ENCODE measurements around the gene CCNK.

CCNK gene

GRCh38 chr14:99479906-99480869 lies 1.0 kb upstream of the CCNK start, which contains the start of gene SETD3:
Gene SETD3, minus strand, starts transcription at chr14:99480859. Its CDS starts 15,054 bp downstream, at chr14:99465805.
- H3K4me3 ChIP-seq (ENCODE audit: low read length) = peak within 1 kb of the TSS; percentile 99
- peak; percentile 6 for TF ChIP-seq CTCF (IDR thresholded peaks at IDR 0.05; ENCODE audit: insufficient read depth, low read depth, low read length, missing control alignments)
- peak; percentile 66 for DNase-seq (ENCODE audit: low read depth)

GRCh38 chr14:99481745-99482099 lies 513 bp downstream of the CCNK start:
- TF ChIP-seq CTCF (IDR thresholded peaks at IDR 0.05; ENCODE audit: insufficient read depth, low read depth, low read length, missing control alignments) = no peak

GRCh38 chr14:99484106-99484505 lies 2.9 kb downstream of the CCNK start:
- no peak for TF ChIP-seq CTCF (IDR thresholded peaks at IDR 0.05; ENCODE audit: insufficient read depth, low read depth, low read length, missing control alignments)
- H3K4me3 ChIP-seq (ENCODE audit: low read length) = no peak overlapping the region

More at GRCh38 chr14:99481745-99482099, 513 bp downstream of the CCNK start:
- peak overlapping the region; percentile 99 for H3K4me3 ChIP-seq (ENCODE audit: low read length)
- peak; percentile 61 for DNase-seq (ENCODE audit: low read depth)

GRCh38 chr14:99497341-99497740 lies 16.1 kb downstream of the CCNK start:
- no peak for DNase-seq (ENCODE audit: low read depth)
- H3K4me3 ChIP-seq (ENCODE audit: low read length) = no peak overlapping the region
- TF ChIP-seq CTCF (IDR thresholded peaks at IDR 0.05; ENCODE audit: insufficient read depth, low read depth, low read length, missing control alignments) = no peak

More at GRCh38 chr14:99484106-99484505, 2.9 kb downstream of the CCNK start:
- peak; percentile 78 for DNase-seq (ENCODE audit: low read depth)

GRCh38 chr14:99497894-99498293 lies 16.7 kb downstream of the CCNK start:
- H3K4me3 ChIP-seq (ENCODE audit: low read length) = no peak overlapping the region
- TF ChIP-seq CTCF (IDR thresholded peaks at IDR 0.05; ENCODE audit: insufficient read depth, low read depth, low read length, missing control alignments) = no peak
- DNase-seq (ENCODE audit: low read depth) = no peak

- H3K4me3 ChIP-seq (ENCODE audit: low read length) = no peak overlapping the region
- TF ChIP-seq CTCF (IDR thresholded peaks at IDR 0.05; ENCODE audit: insufficient read depth, low read depth, low read length, missing control alignments) = no peak
- no peak for DNase-seq (ENCODE audit: low read depth)
Measured at GRCh38 chr14:99502989-99503421, 21.8 kb downstream of the CCNK start.

Measured in epithelial cell of esophagus (primary cell).